ENCODE data around the gene NEU4.
"Not testable (repeated sequence)": the region's sequence is repeated elsewhere in the genome, so short reads cannot be mapped to it uniquely, and the experiment has no call there.

The NEU4 gene

DNA sequence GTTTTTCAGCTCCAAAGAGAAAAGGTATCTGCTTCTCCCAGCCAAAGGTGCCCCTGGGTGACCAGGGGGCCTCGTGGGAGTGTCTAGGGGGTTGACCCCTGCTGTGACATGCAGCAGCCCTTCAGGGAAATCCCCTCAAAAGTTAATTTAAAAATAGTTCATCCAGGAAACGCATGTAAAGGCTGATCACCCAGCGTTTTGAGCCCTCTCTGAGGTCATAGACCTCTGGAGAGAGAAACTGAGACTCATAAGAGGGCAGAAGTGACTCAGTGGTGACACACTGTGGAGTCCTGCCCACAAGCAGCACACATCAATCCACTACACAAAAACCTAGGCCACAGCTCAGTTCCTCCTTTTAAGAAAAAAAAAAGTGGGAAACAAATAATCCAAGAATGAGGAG lies 20.4 kb upstream of the NEU4 start:
- Mint-ChIP-seq H3K27me3 (peaks cover 7% of the 10 kb centered on the region), H3K9me3 (peaks cover 23% of the 10 kb centered on the region), H3K4me1 (ENCODE audit: low read depth) (peaks cover 27% of the 10 kb centered on the region), H3K36me3 (ENCODE audit: low read depth) (peaks cover 3% of the 10 kb centered on the region), H3K27ac (peak overlapping the region; percentile 85), H3K4me3 (no peak overlapping the region)
- DNase-seq, result peak; percentile 59

DNA sequence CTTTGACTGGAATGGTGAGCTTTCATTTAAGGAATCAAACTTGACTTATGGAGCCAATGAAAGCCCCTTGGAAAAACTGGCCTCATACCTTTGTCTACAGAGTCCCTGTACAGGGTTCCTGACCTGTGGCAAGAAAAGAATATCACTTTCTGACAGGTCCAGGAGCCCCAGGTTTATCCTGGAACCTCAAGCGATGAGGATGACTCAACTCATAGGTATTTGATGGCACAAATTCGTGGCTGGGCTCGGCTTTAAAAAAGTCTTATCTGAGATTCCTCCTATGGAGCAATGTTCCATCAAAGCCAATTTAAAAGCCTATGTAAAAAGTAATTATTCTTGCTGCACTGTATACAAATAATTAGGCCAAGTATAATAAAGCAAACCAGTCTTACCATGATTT lies 17.6 kb upstream of the NEU4 start:
- not testable (repeated sequence) for H3K4me3 Mint-ChIP-seq; H3K27ac Mint-ChIP-seq; H3K27me3 Mint-ChIP-seq; H3K36me3 Mint-ChIP-seq (ENCODE audit: low read depth); DNase-seq
- Mint-ChIP-seq H3K9me3 (peaks cover 23% of the 10 kb centered on the region), H3K4me1 (ENCODE audit: low read depth) (peaks cover 27% of the 10 kb centered on the region)

DNA sequence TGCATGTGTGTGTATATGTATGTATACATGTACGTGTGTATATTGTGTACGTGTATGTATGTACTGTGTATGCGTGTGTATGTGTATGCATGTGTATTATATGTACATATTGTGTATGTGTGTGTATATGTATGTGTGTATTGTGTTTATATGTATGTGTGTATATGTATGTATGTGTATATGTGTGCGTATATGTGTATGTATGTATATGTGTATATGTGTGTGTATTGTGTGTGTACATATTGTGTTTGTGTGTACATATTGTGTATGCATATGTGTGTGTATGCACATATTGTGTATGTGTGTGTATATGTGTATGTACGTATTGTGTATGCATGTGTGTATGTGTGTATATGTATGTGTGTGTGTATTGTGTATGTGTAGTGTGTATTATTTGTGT lies 15.6 kb upstream of the NEU4 start:
- Mint-ChIP-seq H3K27ac (no peak overlapping the region), H3K4me1 (ENCODE audit: low read depth) (peaks cover 11% of the 10 kb centered on the region), H3K9me3 (peaks cover 18% of the 10 kb centered on the region), H3K4me3 (no peak overlapping the region), H3K36me3 (ENCODE audit: low read depth) (peaks cover 3% of the 10 kb centered on the region), H3K27me3 (peaks cover 7% of the 10 kb centered on the region)
- no peak for DNase-seq

DNA sequence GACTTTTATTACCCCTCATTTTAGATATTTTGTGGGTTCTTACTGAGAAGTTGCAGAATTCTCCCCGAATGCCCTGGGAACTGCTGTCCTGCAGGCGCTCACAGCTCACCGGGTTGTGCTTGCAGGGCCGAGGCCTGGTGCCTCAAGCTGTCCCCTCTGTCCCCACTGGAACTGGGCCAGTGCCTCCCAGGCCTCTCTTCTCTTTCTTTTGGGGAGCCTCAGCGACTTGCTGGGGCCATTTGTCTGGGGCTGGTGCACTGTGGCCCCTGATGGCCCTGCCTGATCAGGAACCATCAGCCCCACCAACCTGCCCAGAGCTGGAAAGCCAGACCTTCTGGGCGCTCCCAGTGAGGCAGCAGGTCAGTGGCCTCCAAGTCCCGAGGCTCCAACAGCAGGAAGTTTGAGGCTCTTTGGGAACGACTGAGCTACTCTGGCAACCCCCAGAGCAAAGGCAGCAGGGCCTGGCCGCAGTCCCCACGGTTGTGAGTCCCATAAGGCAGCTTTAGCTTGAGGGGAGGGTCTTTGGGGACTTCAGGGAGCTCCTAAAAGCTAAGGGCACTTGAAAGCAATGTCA lies 14.7 kb upstream of the NEU4 start:
- peaks cover 7% of the 10 kb centered on the region for H3K27me3 Mint-ChIP-seq
- peaks cover 2% of the 10 kb centered on the region for H3K4me1 Mint-ChIP-seq (ENCODE audit: low read depth)
- H3K4me3 Mint-ChIP-seq, result no peak overlapping the region
- peaks cover 3% of the 10 kb centered on the region for H3K36me3 Mint-ChIP-seq (ENCODE audit: low read depth)
- peaks cover 10% of the 10 kb centered on the region for H3K9me3 Mint-ChIP-seq
- no peak overlapping the region for H3K27ac Mint-ChIP-seq
- DNase-seq, result no peak

DNA sequence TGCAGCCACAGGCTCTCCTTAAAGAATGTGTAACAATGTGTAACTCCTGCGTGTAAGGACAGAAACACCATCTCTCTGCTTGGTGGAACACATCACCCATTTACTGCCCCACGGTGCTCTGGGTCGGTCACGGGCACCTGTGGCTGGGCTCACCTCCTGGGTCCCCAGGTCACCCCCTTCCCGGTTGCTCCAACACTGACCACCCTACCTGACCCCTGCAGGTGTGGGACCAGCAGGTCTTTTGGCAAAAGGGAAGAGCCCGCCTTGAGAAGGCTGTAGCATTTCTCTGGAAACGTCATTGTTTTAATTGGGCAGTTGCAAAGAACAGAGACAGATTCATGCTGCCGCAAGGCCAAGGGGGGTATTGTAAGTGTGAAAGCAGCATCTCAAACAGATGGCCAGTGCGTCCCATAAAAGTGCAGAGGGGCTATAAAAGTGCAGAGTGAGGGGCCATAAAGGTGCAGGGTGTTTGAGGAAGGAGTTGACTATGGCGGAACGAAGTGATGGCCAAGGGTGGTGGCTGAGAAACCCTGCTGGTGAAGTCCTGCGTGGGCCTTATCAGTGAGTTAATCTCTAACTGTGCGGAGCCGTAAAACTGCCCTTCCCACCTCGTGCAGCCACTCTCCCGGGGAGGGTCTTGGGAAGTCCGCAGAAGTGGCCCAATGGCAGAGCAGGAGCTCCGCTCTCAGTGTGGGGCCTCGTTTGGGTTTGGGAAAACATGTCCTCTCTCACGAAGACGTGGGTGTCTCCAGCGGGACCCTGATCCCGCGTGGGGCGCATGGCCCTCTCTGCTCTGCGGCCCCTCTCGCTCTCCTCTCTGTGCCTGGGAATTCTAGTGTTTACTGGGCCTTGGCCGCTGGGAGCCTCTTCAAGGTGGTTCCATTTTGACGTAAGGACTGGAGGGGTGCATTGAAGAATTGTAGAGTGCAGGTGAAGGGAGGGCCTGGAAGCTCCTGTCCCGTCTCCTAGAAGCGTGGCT lies 13.7 kb upstream of the NEU4 start:
- H3K4me3 Mint-ChIP-seq, result no peak overlapping the region
- no peak overlapping the region for H3K27ac Mint-ChIP-seq
- H3K9me3 Mint-ChIP-seq, result peaks cover 9% of the 10 kb centered on the region
- peaks cover 3% of the 10 kb centered on the region for H3K36me3 Mint-ChIP-seq (ENCODE audit: low read depth)
- no peaks in the 10 kb centered on the region for H3K4me1 Mint-ChIP-seq (ENCODE audit: low read depth)
- H3K27me3 Mint-ChIP-seq, result peaks cover 7% of the 10 kb centered on the region
- no peak for DNase-seq

DNA sequence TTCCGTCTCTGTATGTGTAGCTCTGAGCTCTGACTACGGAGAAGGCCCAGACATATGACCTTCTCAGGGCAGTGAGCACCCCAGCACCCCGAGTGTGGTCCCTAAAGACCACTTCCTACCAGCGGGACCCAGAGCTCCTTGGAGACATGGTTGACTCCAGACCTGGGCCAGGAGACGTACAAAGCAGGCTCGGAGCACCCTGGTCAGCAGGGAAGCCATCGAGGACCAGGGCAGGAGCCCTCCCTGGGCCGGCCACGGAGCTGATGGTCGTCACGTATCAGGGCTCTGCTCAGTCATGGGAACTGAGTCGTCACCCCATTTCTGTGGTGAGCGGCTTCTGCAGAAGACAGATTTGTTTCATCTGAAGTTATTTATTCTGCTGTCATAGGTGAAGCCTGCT lies 12.8 kb upstream of the NEU4 start:
- Mint-ChIP-seq H3K4me3 (no peak overlapping the region), H3K4me1 (ENCODE audit: low read depth) (no peaks in the 10 kb centered on the region), H3K36me3 (ENCODE audit: low read depth) (no peaks in the 10 kb centered on the region), H3K27me3 (no peaks in the 10 kb centered on the region), H3K9me3 (no peaks in the 10 kb centered on the region), H3K27ac (no peak overlapping the region)
- no peak for DNase-seq

DNA sequence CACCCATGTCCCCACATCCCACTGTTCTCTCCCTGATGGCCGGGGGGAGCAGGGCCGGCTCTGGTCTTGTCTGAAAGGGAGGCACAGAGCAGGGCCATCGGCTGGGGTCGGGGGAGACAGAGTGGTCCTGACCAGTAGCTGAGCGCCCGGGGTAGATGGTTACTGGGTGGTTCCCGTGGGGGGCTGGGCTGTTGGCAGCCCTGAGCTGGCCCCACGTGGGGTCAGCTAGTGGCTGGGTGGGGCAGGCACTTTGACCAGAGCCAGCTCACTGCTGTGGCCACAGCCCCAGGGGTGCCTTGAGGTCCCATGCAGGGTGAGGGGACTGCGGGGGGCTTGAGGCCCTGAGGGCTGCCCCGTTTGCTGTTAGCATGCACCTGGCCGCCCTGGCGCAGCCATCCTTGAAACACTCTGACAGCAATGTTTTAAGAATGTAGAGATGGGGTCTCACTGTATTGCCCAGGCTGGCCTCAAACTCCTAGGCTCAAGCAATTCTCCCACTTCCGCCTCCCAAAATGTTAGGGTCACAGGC lies 12.3 kb upstream of the NEU4 start:
- H3K27me3 Mint-ChIP-seq, result no peaks in the 10 kb centered on the region
- no peak overlapping the region for H3K27ac Mint-ChIP-seq
- H3K4me3 Mint-ChIP-seq, result no peak overlapping the region
- H3K4me1 Mint-ChIP-seq (ENCODE audit: low read depth), result no peaks in the 10 kb centered on the region
- no peak for DNase-seq
- H3K9me3 Mint-ChIP-seq, result no peaks in the 10 kb centered on the region
- no peaks in the 10 kb centered on the region for H3K36me3 Mint-ChIP-seq (ENCODE audit: low read depth)

DNA sequence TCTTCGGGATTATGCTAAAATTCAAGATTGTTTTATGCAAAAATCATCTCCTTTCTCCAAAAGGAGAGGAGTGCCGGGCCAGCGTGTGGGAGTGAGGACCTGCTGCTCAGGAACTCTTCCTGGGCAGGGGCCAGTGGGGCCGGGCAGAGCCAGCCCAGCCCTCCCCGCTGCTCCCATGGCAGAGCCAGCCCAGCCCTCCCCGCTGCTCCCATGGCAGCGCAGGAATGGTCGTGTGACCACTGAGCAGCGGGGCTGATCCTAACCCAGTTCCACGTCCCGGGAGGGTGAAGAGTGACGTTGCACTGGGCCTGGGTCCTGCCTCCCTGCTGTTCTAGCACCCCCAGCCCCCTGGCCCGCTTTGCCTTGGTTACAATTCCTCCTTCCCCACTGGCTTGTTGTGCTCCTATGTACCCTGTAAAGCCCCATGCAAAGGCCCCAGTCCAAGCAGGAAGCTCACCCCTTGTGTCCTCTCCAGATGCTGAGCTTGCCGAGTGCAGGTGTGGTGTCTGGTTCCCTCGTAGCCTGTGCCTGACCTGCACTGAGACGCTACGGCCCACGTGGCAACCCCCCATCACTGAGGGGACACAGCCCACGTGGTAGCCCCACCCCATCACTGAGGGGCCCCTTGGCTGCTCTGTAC lies 11.4 kb upstream of the NEU4 start:
- no peaks in the 10 kb centered on the region for H3K4me1 Mint-ChIP-seq (ENCODE audit: low read depth)
- H3K27ac Mint-ChIP-seq, result no peak overlapping the region
- no peaks in the 10 kb centered on the region for H3K36me3 Mint-ChIP-seq (ENCODE audit: low read depth)
- DNase-seq, result no peak
- H3K4me3 Mint-ChIP-seq, result no peak overlapping the region
- H3K27me3 Mint-ChIP-seq, result no peaks in the 10 kb centered on the region
- H3K9me3 Mint-ChIP-seq, result no peaks in the 10 kb centered on the region

DNA sequence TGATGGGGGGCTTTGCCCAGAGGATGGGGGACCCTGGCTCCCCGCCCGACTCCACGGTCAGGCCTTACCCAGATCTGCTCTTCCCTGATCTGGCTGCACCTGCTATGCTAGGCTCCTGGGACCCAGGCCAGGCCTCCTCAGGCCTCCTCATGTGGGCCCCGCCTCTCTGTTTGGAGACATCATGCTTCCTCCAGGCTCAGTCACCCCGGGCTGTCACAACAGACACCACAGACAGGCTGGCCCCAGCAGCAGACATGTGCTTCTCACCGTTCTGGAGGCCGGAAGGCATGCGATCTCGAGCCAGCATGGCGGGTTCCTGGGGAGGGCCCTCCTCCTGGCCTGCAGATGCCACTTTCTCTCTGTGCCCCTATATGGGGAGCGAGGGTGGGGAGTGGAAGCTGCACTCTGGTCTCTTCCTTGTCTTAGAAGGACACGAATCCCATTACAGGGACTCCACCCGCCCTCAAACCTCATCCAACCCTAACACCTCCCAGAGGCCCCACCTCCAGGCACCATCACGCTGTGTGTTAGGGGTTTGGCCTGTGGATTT lies 10.8 kb upstream of the NEU4 start:
- Mint-ChIP-seq H3K4me3 (no peak overlapping the region), H3K27me3 (no peaks in the 10 kb centered on the region), H3K4me1 (ENCODE audit: low read depth) (no peaks in the 10 kb centered on the region), H3K36me3 (ENCODE audit: low read depth) (no peaks in the 10 kb centered on the region), H3K9me3 (no peaks in the 10 kb centered on the region), H3K27ac (no peak overlapping the region)
- DNase-seq, result no peak

DNA sequence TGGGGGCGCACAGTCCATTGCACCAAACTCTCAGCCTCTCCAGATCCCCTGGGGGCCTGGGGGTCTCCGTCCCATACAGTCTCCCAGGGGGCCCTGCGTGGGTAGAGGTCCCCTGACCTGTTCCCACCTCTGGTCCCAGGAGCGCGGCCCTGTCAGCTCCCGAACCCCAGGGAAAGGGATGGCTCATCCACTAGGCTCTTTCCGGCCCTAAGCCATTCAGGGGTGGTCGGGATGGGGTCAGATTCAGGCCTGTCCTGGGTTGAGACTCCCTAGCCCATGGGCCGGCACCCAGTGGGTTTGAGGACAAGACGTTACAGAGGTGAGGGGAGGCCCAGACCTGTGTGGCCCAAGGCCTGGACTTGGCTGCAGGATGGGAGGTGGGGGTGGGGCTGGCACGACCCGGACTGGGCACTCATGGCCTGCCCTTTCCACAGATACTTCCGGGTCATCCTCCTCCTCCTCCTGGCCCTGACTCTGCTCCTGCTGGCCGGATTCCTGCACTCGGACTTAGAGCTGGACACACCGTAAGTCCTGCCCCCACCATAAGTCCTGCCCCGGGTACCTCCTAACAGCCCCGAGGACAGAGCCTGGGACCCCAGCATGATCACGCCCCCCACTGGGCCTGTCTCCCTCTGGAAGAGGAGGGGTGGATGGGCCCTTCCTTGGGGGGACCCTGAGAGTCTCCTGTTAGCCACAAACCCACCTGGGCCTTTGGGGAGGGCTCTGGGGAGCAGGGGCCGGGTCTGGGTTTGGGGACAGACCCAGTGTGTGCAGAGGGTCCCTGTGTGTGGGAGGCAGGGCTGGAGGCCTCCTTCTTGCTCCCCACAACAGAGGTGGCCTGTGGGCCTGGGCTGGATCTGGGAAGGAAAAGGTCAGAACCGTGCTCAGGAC lies 10.1 kb upstream of the NEU4 start:
- Mint-ChIP-seq H3K27me3 (peaks cover 3% of the 10 kb centered on the region), H3K27ac (no peak overlapping the region), H3K36me3 (ENCODE audit: low read depth) (no peaks in the 10 kb centered on the region), H3K9me3 (no peaks in the 10 kb centered on the region), H3K4me3 (no peak overlapping the region), H3K4me1 (ENCODE audit: low read depth) (peaks cover 3% of the 10 kb centered on the region)
- DNase-seq, result no peak

DNA sequence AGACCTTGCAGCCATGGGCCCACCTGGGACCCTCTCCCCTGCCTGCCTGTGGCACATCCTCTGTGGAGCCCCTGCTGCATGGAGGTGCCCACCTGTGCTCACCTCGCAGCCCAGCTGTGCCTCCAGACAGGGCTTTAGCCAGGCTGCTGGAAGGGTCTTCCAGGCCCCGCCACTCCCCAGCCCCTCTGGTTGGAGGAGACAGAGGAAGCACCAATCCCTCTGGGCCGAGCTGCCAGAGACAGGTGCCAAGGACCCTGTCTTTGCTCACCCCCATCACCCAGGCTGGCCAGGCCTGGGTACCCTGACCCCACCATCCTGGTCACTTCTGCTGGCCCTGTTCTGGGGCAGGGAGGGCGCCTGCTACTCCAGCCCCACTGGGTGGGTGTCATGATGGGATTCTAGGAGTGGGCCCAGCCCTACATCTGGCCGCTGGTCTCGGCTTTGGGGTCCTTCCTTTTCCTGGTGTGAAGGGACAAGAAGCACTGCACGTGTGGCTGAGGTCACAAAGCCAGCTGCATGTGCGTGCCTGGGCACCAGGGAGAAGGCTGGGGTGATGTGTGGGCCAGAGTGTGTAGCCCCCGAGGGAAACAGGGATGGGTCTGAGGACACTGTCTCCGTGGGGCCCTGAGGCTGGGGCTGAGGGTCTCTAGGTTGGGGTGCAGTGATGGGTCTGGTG lies 9.3 kb upstream of the NEU4 start:
- no peaks in the 10 kb centered on the region for H3K36me3 Mint-ChIP-seq (ENCODE audit: low read depth)

DNA sequence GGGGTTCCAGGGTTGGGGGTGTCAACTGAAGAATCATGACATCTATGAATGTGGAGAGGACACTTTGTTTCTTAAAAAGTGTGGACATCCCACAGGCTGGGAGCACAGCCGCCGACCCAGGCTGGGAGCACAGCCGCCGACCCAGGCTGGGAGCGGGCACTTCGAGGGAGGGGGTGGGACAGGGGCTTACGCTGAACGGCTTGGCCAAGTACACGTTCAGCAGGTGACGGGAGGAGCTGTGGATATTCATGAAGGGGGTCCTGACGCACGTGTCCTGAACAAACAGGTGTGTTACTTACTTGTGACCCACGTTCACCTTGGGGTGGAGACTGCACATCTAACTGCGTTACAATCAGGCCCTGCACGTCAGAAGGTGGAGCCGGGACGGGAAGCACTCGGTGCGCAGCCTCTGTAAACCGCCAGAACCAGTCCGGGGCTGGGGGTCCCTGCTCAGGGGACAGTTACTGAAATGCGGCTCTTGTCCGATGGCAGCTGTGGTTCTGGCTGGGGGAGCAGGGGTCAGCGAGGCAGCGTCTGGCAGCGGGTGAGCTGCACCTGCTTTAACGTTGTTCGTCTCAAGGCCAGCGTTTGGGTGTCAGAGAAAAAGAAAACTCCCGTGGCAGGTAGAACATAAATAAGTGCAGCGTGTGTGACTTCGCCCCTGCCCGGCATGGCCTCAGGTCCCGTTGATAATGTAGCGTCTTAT lies 8.6 kb upstream of the NEU4 start:
- not testable (repeated sequence) for DNase-seq; H3K36me3 Mint-ChIP-seq (ENCODE audit: low read depth); H3K27me3 Mint-ChIP-seq; H3K4me3 Mint-ChIP-seq; H3K27ac Mint-ChIP-seq; H3K9me3 Mint-ChIP-seq
- H3K4me1 Mint-ChIP-seq (ENCODE audit: low read depth), result peaks cover 13% of the 10 kb centered on the region

More for the DNA sequence above, 9.3 kb upstream of the NEU4 start:
- Mint-ChIP-seq H3K4me1 (ENCODE audit: low read depth) (peaks cover 9% of the 10 kb centered on the region), H3K9me3 (no peaks in the 10 kb centered on the region), H3K27me3 (peaks cover 5% of the 10 kb centered on the region), H3K4me3 (no peak overlapping the region), H3K27ac (no peak overlapping the region)
- no peak for DNase-seq
